Measurements from ENCODE around the gene MAML3.

- TF ChIP-seq, protein P1, sequence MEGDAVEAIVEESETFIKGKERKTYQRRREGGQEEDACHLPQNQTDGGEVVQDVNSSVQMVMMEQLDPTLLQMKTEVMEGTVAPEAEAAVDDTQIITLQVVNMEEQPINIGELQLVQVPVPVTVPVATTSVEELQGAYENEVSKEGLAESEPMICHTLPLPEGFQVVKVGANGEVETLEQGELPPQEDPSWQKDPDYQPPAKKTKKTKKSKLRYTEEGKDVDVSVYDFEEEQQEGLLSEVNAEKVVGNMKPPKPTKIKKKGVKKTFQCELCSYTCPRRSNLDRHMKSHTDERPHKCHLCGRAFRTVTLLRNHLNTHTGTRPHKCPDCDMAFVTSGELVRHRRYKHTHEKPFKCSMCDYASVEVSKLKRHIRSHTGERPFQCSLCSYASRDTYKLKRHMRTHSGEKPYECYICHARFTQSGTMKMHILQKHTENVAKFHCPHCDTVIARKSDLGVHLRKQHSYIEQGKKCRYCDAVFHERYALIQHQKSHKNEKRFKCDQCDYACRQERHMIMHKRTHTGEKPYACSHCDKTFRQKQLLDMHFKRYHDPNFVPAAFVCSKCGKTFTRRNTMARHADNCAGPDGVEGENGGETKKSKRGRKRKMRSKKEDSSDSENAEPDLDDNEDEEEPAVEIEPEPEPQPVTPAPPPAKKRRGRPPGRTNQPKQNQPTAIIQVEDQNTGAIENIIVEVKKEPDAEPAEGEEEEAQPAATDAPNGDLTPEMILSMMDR (IDR thresholded peaks at IDR 0.05; ENCODE audit: low read depth, low read length, poor library complexity, severe bottlenecking) = no peak
- no peak for TF ChIP-seq EZH2phosphoT487 (IDR thresholded peaks at IDR 0.05; ENCODE audit: borderline replicate concordance, low read length)
These were observed 394.9 kb downstream of the MAML3 start for GRCh38 chr4:139759097-139759496.

All from DOHH2 (cell line).